Caco-2 (cell line): ENCODE results near the gene GLI3. TPM values are rescaled to one million over a fixed set of nuclear protein-coding genes. Genes with fewer than 3 reads are reported as not detected.

Experiments used
- BruUV-seq: library from RNA; stranded (reverse); fragments of 400-500 nt; replicated peaks from 2 replicates; lab custom pipeline; 2021; lab: Mats Ljungman, UMichigan
- CTCF ChIA-PET: fragments of 300-600 bp; sonication (Branson Sonifier 250); formaldehyde crosslinking; loops from one replicate; lab custom pipeline; 2022; ENCODE audit warnings: antibody characterized with exemption; lab: Charles Lee
- POLR2A ChIA-PET: fragments of 300-600 bp; sonication (Branson Sonifier 250); formaldehyde crosslinking; loops from one replicate; lab custom pipeline; 2022; ENCODE audit warnings: antibody characterized with exemption; lab: Charles Lee
- DNase-seq, 2 experiments: peaks; one replicate each; pipeline versions ENCODE4 v3.0.0 to v3.0.0-alpha.2; 2020 to 2022
- H3K27me3 ChIP-seq: replicated peaks from 2 replicates; pipeline ENCODE4 v1.6.0; 2011; ENCODE audit warnings: low read length; ENCODE audit not compliant: control insufficient read depth, insufficient read depth
- H3K36me3 ChIP-seq: 2 replicates; pipeline ENCODE4 v1.5.1; 2011; ENCODE audit warnings: low read length; ENCODE audit not compliant: control insufficient read depth, insufficient read depth
- H3K4me1 ChIP-seq: fragments of 250-450 bp; sonication (Bioruptor Pico); 2 replicates; pipeline ENCODE4 v1.5.1; 2020; ENCODE audit warnings: mild to moderate bottlenecking
- H3K4me3 ChIP-seq: 2 replicates; pipeline ENCODE4 v1.5.1; 2011; ENCODE audit warnings: low read depth, mild to moderate bottlenecking, control low read depth, low read length
- H3K9me3 ChIP-seq: fragments of 250-450 bp; sonication (Bioruptor Pico); 2 replicates; pipeline ENCODE4 v1.5.1; 2020; ENCODE audit warnings: mild to moderate bottlenecking, moderate library complexity
- H3K27ac Mint-ChIP-seq: one replicate; pipeline ENCODE4 v1.8.0; 2022; ENCODE audit warnings: mixed read lengths; ENCODE audit not compliant: unreplicated experiment
- H3K27me3 Mint-ChIP-seq: one replicate; pipeline ENCODE4 v1.8.0; 2022; ENCODE audit warnings: mixed read lengths; ENCODE audit not compliant: insufficient read depth, unreplicated experiment
- H3K36me3 Mint-ChIP-seq: one replicate; pipeline ENCODE4 v1.8.0; 2022; ENCODE audit warnings: mild to moderate bottlenecking, mixed read lengths; ENCODE audit not compliant: insufficient read depth, unreplicated experiment
- H3K4me1 Mint-ChIP-seq: one replicate; pipeline ENCODE4 v1.8.0; 2022; ENCODE audit warnings: low read depth, mixed read lengths; ENCODE audit not compliant: unreplicated experiment
- H3K4me3 Mint-ChIP-seq: one replicate; pipeline ENCODE4 v1.8.0; 2022; ENCODE audit warnings: mild to moderate bottlenecking, moderate library complexity, mixed read lengths; ENCODE audit not compliant: unreplicated experiment
- H3K9me3 Mint-ChIP-seq: one replicate; pipeline ENCODE4 v1.8.0; 2022; ENCODE audit warnings: mixed read lengths; ENCODE audit not compliant: unreplicated experiment
- CTCF ChIP-seq, 2 experiments: fragments of 200-600 bp in 1 of 2; IDR thresholded peaks; 1 replicate in 1 of 2; 2 replicates in 1 of 2; pipeline versions ENCODE4 v1.5.1 to v1.8.0; 2011 to 2022; ENCODE audit warnings: antibody characterized with exemption in 1 of 2, control low read depth in 1 of 2, inconsistent platforms in 1 of 2, low read depth in 1 of 2, low read length in 1 of 2, mild to moderate bottlenecking in 1 of 2, moderate library complexity in 1 of 2; ENCODE audit not compliant: insufficient read depth in 1 of 2, severe bottlenecking in 1 of 2, unreplicated experiment in 1 of 2
- intact Hi-C: fragments of 100-400 bp; cut with micrococcal nuclease; formaldehyde crosslinking; loops from one replicate; pipeline ENCODE4 v1.10.0; 2022; ENCODE audit not compliant: unreplicated experiment
- total RNA-seq: library from RNA; stranded (reverse); gene quantifications from 2 replicates; pipeline ENCODE4 v1.2.3, GENCODE V29; 2022

GLI3 gene
- total RNA-seq, 1 experiment from 2014 or later = 1.00 TPM

GRCh38 chr7:42108803-42109528, 128.0 kb downstream of the GLI3 start:
- no peak overlapping the region for H3K4me3 ChIP-seq
- H3K36me3 ChIP-seq = no peaks in the 10 kb centered on the region
- intact Hi-C loops = no loop called here
- no peak for TF ChIP-seq CTCF (IDR thresholded peaks at IDR 0.05; ENCODE audit: insufficient read depth in 1 of 2, low read depth in 1 of 2, low read length in 1 of 2, severe bottlenecking in 1 of 2, unreplicated experiment in 1 of 2)
- no TSS peak for BruUV-seq
- ChIA-PET CTCF (no interaction called here), POLR2A (no interaction called here)
- no peak for DNase-seq
- H3K4me1 ChIP-seq = peaks cover 4% of the 10 kb centered on the region; the same call in 1 of the 2 replicates
- no peaks in the 10 kb centered on the region; the same call in none of the 2 replicates for H3K27me3 ChIP-seq
- Mint-ChIP-seq H3K27ac (no peak overlapping the region), H3K36me3 (no peaks in the 10 kb centered on the region), H3K27me3 (peaks cover 20% of the 10 kb centered on the region), H3K4me1 (no peaks in the 10 kb centered on the region), H3K4me3 (no peak overlapping the region), H3K9me3 (no peaks in the 10 kb centered on the region)
- H3K9me3 ChIP-seq = no peaks in the 10 kb centered on the region

GRCh38 chr7:42107484-42108240, 129.3 kb downstream of the GLI3 start:
- no TSS peak for BruUV-seq

More at GRCh38 chr7:42107484-42108240, 129.3 kb downstream of the GLI3 start:
- no peaks in the 10 kb centered on the region for H3K36me3 Mint-ChIP-seq
- H3K4me3 Mint-ChIP-seq = no peak overlapping the region
- H3K27me3 Mint-ChIP-seq = peaks cover 17% of the 10 kb centered on the region
- H3K9me3 Mint-ChIP-seq = no peaks in the 10 kb centered on the region
- no peak for TF ChIP-seq CTCF (IDR thresholded peaks at IDR 0.05; ENCODE audit: insufficient read depth in 1 of 2, low read depth in 1 of 2, low read length in 1 of 2, severe bottlenecking in 1 of 2, unreplicated experiment in 1 of 2)
- POLR2A ChIA-PET = no interaction called here
- Histone ChIP-seq H3K27me3 (no peaks in the 10 kb centered on the region; the same call in 1 of the 2 replicates), H3K9me3 (no peaks in the 10 kb centered on the region), H3K36me3 (no peaks in the 10 kb centered on the region), H3K4me1 (peaks cover 4% of the 10 kb centered on the region; the same call in 1 of the 2 replicates), H3K4me3 (no peak overlapping the region)
- intact Hi-C loops = no loop called here
- no peak overlapping the region for H3K27ac Mint-ChIP-seq
- CTCF ChIA-PET = no interaction called here
- H3K4me1 Mint-ChIP-seq = no peaks in the 10 kb centered on the region
- DNase-seq = no peak
